Measurements from ENCODE around the gene PAN3.
"Not testable (repeated sequence)": the region's sequence is repeated elsewhere in the genome, so short reads cannot be mapped to it uniquely, and the experiment has no call there.

PAN3 gene

DNA sequence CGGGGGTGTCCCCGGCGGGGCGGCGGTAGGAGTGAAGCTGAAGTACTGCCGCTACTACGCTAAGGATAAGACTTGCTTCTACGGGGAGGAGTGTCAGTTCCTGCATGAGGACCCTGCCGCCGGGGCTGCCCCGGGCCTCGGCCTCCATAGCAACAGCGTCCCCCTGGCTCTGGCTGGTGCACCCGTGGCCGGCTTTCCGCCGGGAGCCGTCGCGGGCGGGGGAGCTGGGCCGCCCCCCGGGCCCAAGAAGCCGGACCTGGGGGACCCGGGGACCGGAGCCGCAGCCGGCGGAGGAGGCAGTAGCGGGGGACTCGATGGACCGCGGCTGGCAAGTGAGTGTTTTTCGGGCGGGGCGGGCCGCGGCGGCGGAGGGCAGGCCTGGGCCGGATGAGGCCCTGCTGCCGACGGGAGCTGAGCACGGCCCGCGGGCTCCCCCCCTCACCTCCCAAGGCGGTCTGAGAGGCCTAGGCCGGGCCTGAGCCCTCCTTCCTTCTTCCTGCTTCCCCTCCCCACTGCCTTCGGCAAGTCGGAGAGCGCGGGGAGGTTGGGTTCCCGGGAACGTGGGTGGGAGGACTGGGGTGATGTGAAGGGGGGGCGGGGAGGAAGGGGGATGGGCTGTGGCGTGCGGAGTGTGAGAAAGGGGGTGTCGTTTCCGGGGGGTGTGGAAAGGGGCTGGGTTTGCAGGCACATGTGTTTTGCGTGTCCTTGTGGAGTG, 568 bp downstream of the PAN3 start:
- peak; percentile 87 for DNase-seq

DNA sequence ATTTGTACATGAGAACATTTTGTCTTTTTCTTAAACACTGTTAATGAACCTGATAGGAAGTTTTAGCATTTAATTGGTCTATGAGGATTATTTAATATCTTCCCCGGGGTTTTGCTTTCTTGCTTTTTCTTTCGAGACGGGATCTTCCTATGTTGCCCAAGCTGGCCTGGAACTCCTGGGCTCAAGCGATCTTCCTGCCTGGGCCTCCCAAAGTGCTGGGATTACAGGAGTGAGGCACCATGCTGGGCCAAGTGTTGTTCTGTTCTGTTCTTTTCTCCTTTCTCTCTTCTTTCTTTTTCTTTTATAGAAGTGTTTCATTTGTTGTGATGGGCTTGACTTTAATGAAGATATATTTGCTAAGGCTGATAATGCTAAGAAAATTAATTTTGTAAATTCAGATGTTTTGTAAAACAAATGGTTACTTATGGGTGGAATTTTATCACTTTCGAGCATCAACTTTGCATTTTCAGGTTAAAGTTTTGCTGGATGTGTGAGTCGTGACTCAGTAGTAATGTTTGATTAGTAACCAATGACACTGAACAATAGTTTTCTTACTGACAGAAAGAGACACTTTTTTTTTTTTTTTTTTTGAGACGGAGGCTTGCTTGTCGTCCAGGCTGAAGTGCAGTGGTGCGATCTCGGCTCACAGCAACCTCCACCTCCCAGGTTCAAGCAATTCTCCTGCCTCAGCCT, 2.2 kb downstream of the PAN3 start:
- DNase-seq, result no peak

DNA sequence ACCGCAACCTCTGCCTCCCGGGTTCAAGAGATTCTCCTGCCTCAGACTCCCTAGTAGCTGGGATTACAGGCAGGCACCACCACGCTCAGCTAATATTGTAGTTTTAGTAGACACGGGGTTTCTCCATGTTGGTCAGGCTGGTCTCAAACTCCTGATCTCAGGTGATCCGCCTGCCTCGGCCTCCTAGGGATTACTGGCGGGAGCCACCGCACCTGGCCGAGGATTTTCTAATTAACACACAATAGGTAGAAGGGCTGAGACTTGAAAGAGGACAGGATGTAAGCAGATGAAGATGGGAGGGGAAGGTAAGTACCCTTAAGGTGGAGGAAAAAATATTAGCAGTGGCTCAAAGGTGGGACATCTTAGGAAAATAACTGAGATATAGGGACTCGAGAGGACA, 3.2 kb downstream of the PAN3 start:
- DNase-seq, result not testable (repeated sequence)

DNA sequence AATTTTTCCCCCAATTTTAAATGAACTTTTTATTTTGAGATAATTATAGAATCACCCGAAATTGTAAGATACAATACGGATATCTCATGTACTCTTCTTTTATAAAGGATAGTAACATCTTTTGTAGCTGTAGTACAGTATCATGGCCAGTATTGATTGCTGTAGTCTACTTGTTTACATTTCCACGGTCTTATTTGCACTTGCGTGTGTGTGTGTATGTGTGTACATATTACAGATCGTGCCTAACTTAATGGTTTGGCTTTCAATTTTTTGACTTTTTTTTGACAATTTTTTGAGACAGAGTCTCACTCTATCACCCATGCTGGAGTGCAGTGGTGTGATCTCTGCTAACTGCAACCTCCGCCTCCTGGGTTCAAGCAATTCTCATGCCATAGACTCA, 6.7 kb downstream of the PAN3 start:
- DNase-seq, result no peak

DNA sequence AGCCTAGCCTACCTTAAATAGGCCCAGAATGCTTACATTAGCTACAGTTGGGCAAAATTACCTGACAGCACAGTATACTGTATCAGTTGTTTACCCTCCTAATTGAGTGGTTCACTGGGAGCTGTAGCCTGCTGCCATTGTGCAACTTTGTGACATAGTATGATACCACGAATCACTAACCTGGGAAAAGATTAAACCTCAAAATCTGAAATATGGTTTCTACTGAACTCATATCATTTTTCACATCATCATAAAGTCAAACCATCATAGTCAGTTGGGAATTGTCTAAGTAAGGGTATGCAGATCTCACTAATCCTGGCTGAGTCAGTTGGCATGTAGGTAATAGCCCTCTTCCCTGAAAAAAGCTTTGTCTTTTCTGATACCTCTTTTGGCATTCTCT, 9.2 kb downstream of the PAN3 start:
- DNase-seq, result no peak

DNA sequence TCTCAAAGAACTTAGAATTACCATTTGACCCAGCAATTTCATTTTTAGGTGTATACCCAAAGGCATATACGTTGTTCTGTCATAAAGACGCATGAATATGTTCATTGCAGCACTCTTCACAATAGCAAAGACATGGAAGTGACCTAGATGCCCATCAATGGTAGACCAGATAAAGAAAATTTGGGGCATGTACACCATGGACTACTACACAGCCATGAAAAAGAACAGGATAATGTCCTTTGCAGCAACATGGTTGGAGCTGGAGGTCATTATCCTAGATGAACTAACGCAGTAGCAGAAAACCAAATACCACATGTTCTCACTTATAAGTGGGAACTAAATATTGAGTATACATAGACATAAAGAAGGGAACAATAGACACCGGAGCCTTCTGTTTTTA, 20.7 kb downstream of the PAN3 start:
- DNase-seq, result no peak

DNA sequence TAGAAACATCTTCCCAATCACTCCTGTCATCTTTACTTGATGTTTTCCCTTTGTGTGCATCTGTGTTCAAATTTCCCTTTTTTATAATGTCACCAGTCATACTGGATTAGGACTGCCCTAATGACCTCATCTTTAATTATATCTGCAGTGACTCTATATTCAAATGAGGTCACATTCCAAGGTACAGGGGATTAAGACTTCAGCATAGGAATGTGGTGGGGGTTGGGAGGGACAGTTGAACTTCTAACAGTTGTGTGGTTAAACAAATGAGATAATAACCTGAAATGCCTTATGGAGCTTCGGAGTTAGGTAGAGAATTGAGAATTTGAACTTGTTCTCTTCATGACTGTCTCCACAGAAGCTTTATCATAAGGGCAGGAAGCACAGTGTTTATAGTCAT, 23.0 kb downstream of the PAN3 start:
- DNase-seq, result no peak

DNA sequence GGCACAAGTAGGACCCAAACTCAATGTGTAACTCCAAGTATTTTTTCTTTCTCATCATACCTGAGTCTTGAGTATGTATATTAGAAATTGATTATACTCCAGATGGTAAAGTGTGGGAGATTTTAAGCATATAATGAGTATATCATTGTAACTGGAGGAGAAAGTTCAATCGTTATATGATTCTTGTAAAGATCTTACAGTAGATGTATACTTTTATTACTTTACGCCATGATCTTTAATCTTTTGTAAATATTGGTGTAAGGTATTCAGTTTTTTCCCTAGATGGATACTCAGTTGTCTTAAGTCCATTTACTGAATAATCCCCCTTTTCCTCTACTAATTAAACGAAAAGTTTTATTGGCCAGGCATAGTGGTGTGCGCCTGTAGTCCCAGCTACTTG, 25.2 kb downstream of the PAN3 start:
- no peak for DNase-seq

DNA sequence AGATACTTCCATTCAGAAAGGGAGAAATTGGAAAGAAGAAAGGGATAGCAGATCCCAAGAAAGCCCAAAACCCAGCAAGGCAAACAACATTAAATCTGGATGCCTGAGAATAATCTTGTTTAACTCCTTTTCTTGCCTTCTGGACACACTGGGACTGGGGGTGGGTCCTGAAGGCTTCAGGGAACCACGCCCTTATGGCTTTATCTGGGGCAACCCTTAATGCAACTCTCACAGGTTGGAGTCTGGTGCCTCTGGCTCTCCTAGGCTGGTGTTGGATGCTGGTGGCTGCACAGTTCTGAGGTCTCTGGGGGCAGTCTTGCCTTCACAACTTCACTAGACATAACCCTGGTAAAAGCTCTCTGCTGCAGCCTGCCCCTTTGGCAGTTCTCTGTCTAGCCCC, 27.9 kb downstream of the PAN3 start:
- no peak for DNase-seq

DNA sequence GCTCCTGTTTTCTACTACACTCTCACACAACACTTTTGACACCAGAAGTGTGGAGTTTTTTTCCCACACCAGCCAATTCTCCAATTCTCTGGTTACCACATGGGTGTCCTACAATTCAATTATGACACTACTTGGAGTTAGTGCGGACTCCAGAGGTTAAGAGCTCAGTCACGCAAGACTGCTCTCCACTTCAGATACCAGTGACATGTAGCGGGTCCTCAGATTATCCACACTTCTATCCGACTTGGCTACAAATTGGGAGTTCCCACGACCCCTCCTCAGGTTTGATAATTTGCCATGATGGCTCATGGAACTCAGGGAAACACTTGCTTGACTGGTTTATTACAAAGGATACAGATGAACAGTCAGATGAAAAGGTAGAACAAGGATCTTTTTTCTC, 32.9 kb downstream of the PAN3 start:
- DNase-seq, result no peak

DNA sequence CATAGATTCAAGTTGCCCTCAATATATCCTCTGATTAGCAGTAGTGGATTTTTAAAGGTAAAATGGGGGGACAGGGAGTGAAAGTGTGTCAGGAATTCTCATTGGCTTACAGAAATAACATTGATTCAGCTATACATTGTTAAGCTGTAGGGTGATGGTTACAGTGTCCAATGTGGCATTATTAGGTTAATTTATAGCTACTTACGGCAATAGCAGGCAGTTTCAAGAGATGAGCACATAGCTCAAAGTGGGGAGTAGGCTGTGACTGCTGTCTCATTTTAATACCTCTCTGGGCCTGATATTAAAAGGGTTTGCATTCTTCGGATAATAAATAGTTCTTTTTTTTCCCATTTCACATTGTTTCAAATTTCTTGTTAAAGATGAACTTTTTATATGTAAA, 34.6 kb downstream of the PAN3 start:
- DNase-seq, result no peak

DNA sequence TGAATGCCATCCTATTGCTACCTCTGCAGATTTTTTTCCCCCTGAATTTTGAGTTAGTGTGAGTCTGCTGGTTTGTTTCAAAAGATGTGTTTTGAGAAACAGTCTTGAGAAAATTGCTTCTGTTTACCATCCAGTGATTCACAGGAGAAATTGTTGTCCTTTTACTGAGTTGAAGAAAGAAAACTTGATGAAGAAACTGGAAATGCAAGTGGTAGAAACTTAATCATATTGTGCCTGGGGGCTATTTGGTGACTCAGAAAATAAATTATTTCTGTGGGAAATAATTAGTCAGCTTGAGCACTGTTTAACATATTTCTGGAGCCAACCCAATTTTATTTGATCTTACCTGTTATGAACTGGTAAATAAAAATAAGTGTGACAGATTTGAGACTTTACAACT, 35.4 kb downstream of the PAN3 start:
- DNase-seq, result no peak

DNA sequence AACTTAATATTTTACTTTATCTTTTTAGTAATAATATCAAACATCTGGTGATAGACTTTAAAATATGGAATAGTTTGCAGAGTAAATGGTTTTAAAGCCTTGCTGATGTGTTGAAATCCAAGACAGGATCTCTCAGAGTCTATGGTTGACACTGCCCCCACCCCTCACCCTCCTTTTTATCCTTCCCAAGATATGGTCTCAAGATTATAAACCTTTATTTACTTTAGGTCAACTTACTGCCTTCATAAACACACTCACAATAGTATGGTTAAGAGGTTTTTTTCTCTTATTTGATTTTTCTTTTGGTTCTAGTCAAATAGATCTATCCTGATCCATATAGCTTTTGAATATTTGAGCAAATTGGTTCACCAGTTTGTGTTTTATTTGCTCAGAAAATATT, 39.0 kb downstream of the PAN3 start:
- no peak for DNase-seq

DNA sequence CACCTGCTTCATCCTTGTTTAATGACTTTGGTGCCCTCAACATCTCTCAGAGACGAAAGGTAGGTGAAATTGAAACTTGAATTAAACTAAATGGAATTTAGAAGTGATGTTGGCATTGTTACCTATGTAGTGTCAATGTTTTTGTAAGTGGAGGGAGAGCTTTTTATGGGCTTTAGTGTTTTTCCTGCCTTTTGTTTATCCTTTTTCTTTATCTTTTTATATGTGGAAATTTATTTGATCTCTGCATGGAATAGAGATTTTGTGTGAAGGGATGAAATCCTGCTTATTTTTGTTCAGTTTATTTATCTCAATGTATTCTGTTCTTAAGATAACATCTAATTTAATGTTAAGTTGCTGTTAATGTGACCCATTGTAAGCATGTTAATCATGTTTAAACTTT, 39.5 kb downstream of the PAN3 start:
- DNase-seq, result no peak

DNA sequence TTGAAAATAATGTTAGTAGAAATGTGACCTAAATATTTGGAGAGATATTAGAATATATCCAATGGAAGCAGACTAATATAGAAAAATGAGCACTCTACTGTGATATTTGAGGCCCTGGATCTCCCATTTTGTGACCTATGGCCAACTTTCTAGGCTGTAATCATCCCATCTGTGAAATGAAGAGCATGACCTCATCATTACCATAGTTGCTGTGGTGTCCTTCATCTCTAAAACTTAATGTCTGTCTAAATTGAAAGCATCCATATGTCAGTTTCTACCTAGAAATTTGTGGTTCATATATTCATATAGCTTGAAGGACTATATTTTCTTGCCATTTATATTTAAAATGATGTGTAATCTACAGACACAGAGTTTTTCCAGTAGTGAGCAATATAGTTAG, 41.6 kb downstream of the PAN3 start:
- DNase-seq, result no peak

DNA sequence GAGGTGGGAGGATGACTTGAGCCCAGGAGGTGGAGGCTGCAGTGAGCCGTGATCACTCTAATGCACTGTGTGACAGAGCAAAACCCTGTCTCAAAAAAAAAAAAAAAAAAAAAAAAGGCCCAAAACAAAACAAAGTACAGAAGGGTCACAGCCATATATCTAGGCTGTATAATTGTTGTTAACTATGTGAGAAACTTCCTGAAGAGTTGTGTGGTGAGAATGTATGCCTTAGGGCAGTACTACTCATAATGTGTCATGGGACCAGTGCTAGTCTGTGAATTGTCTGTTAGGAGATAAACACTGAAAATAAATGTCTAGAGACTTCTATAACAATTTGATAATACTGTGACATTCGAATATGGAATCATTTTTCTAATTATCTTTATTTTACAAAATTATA, 43.1 kb downstream of the PAN3 start:
- DNase-seq, result no peak

DNA sequence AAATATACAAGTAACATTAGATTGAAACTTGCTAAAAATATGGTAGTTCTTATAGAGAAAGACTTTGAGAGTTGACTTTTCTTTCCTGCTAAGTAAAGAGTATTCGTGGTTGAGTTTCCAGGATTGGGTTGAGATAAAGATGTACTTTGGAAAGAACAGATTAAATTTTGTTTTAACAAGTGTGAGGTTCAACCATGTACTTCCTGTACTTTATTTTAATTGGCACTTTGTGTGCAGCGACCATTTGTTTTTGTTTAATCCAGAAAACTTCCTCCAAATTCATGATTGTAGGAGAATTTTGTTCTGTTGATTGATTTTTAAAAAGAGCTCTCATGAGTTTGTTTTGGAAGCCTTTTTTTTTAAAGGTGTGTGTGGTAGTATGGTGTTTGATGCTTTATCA, 46.9 kb downstream of the PAN3 start:
- no peak for DNase-seq

DNA sequence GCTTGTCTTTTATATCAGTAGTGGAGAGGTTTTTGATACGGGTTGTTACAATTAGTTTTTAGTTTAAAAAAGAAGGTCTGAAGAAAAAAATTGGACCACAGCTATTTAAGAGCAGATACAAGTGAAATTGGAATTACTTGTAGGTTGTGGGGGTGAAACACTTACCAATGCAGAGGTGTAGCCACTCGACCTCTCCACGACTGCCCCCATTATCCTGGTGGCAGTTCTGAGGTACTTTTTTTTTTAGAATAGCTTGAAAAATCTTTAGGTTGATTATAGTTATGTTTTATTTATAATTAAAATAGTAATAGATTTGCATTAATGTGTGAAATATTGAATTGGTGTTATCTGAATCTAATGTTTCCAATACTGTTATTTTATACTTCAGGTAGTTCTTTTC, 60.7 kb downstream of the PAN3 start:
- DNase-seq, result no peak

DNA sequence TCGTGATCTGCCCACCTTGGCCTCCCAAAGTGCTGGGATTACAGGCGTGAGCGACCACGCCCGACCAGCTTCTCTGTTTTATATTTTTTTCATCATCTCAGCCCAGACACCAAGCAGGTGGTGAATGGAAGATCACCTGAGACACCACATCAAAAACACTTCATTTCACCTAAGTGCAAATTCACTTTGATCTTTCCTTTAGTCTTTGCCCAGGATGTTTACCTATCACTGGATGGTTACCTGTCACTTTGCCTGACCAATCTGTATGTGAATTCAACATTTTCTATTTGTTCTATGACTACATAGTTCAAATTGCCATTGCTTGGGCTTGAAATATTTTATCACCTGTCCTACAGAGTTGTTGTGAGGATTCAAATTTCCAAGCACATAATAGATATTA, 65.7 kb downstream of the PAN3 start:
- DNase-seq, result no peak

DNA sequence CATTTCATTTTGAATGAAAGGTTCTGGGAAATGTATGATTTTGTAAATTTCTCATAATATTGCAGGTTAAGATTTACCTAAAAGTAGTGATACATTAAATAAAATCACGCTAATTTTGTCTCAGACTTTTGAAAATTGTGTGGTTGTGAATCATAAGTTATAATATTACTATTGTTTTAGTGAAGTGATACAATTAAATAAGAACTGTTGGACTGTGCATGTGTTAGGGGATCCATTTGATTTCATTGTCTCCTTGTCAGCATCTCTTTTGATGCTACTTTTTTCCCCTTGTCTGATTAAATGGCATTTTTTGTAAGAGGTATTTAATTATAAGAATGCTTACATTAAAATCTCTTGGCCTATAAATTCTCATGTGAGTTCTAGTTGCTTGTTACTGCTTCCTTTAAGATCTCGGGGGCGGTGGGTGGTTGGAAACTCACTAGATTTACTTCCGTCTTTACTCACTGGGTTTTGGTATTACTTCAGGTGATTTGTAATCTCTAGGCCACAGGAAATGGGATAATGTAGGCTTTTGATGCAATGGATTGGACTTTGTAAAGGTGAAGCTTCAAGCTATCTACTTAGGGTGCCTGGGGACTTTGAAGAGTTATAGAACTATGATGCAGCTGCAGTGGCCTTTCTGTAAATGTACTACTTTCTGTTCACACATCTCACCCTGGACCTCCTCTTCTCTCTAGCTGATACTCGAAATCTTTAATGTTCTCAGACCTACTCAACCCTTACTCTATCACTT, 66.5 kb downstream of the PAN3 start:
- DNase-seq, result no peak

DNA sequence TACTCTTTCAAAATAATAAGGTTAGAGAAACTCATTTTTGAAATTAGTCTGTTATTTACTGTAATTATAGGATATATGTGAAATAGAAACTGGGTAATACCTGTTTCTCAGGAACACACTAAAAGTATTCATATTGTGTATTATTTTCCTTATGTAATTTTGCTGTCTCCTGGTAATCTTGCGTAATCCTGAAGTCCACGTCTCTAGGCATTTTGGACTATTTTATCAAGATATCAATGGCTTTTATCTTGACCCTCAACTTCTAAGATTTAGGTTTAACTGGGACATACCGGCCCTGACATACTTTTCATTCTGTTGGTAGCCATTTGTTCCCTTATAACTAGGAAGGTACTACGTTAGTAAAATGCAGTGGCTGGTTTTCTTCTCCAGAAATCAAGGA, 80.3 kb downstream of the PAN3 start:
- no peak for DNase-seq

DNA sequence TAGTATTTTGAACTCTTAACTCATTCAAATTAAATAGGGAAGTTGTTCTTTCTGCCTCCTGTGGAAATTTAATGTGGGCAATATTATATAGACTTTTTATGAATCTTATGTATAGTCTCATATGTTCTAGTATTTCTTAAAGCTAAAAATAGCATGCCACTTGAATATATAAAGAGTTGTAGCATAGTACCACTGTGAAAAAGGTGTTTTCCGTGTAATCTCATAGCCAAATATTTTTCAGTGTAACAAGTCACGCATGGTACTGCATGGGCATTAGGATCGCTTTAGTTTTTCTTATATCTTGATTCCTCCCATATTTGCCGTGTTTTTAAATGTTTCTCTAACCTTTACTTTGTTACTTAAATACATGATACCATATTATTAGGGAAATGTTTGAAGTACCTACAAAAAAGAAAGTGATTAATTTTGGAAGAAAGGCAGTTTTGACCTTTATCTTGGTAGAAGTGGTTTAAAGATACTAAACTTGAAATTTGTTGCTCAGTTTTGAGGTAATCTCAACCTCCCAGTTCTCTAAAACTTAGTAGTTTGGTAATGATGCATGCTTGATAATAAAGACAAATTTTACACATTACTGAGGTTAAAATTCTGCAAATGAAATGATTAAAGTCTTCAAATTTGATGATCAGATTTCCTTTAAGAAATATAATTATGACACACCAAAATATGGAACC, 81.2 kb downstream of the PAN3 start:
- DNase-seq, result no peak

DNA sequence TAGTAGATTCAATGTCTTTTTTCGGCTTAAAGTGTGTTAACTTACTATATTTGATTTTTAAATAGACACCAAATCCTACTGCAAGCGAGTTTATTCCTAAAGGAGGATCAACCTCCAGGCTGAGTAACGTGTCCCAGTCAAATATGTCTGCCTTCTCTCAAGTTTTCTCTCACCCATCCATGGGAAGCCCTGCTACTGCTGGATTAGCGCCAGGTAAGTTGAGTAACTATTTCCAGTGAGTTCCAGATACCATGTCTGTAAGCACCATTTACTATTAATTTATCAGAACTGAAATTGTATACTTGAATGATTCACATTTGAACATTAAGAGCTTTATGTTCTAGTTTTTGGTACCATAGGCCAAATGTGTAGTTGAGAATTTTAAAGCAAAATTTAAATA, 81.8 kb downstream of the PAN3 start:
- no peak for DNase-seq

Measured in activated gamma-delta T cell treated with Interleukin-2 at 50 U/mL for 16 hours (primary cell).